ENCODE measurements around the gene SPOCK1. TPM values are rescaled to one million over a fixed set of nuclear protein-coding genes. Genes with fewer than 3 reads are reported as not detected.

The SPOCK1 gene
- total and polyA plus RNA-seq, 2 donors (not counting 3 experiments of a cell fraction or from before 2014, with no cell fraction given), result 144 to 280 TPM

GRCh38 chr5:137389042-137389441 is 110.1 kb downstream of the SPOCK1 start:
- Histone ChIP-seq H3K4me2 (ENCODE audit: insufficient read depth, low read length) (no peak overlapping the region), H3K27me3 (ENCODE audit: control insufficient read depth in 2 of 2, insufficient read depth in 2 of 2, low read length in 2 of 2) (no peaks in the 10 kb centered on the region), H2AFZ (ENCODE audit: low read depth, low read length) (no peak overlapping the region), H3K36me3 (ENCODE audit: control insufficient read depth in 2 of 2, extremely low read depth in 1 of 2, insufficient read depth in 2 of 2, low read length in 2 of 2) (no peaks in the 10 kb centered on the region), H4K20me1 (replicated peaks; ENCODE audit: control insufficient read depth, extremely low read depth, insufficient read depth, low read length) (no peaks in the 10 kb centered on the region), H3K9me1 (replicated peaks; ENCODE audit: control insufficient read depth, extremely low read depth, insufficient read depth, low read length) (no peaks in the 10 kb centered on the region), H3K79me2 (ENCODE audit: control insufficient read depth, insufficient read depth, low read length) (peaks cover 55% of the 10 kb centered on the region), H3K9me3 (replicated peaks; ENCODE audit: control insufficient read depth, insufficient read depth, low read length) (no peaks in the 10 kb centered on the region), H3K9ac (replicated peaks; ENCODE audit: extremely low read depth, insufficient read depth, low read length) (no peak overlapping the region), H3K4me1 (ENCODE audit: control insufficient read depth, extremely low read depth, insufficient read depth, low read length) (no peaks in the 10 kb centered on the region), H3K4me3 (replicated peaks in 1 of 3; ENCODE audit: insufficient read depth in 1 of 3, low read depth in 1 of 3, low read length in 3 of 3) (no peak overlapping the region), H3K27ac (ENCODE audit: insufficient read depth, low read depth, low read length) (no peak overlapping the region)
- ChIA-PET CTCF (interaction anchor here (1.1 kb wide), 1 partner anchor 44 kb away, joined by 4 read pairs; no protein-coding TSS in a partner anchor), POLR2A (no interaction called here)
- intact Hi-C loops (cut with micrococcal nuclease), result no loop called here
- dilution Hi-C loops (cut with MboI; ENCODE audit: extremely low pct_ligation_motif_present, low sequenced_read_pairs), result no loop called here
- BruUV-seq (replicated peaks), result no TSS peak
- FAIRE-seq (no peak), DNase-seq (ENCODE audit: low read depth, low spot score) (no peak)
- TF ChIP-seq JUN (IDR thresholded peaks at IDR 0.05; ENCODE audit: borderline replicate concordance, insufficient read depth, insufficient read length, low read depth) (no peak), FOS (IDR thresholded peaks at IDR 0.05; ENCODE audit: borderline replicate concordance, insufficient read depth, low read length) (no peak), POLR2A (IDR thresholded peaks at IDR 0.05; ENCODE audit: low read depth, low read length) (no peak), POLR2AphosphoS5 (IDR thresholded peaks at IDR 0.05; ENCODE audit: insufficient read depth, low read depth, low read length) (no peak), EZH2 (IDR thresholded peaks at IDR 0.05; ENCODE audit: borderline replicate concordance, low read depth, low read length, severe bottlenecking) (no peak), MAX (IDR thresholded peaks at IDR 0.05; ENCODE audit: insufficient read depth, insufficient read length) (no peak), MYC (IDR thresholded peaks at IDR 0.05; ENCODE audit: low read depth, low read length) (no peak), CTCF (IDR thresholded peaks at IDR 0.05; ENCODE audit: extremely low read depth in 1 of 2, insufficient read depth in 1 of 2, low read depth in 1 of 2, low read length in 2 of 2) (no peak), GATA2 (IDR thresholded peaks at IDR 0.05; ENCODE audit: insufficient read depth, insufficient read length, low read depth, low read length) (no peak)

All from endothelial cell of umbilical vein (primary cell).